PC-3 (cell line): ENCODE results near the gene IGFBP4. TPM values are rescaled to one million over a fixed set of nuclear protein-coding genes. Genes with fewer than 3 reads are reported as not detected.
A peak's percentile ranks its signal among the peaks of the same experiment; 100 is the strongest.

Source experiments
- ATAC-seq: fragments of 200-7000 bp; cut with Tn5 transposase; 2 replicates; pipeline ENCODE4 v1.9.1; 2020; ENCODE audit warnings: mild to moderate bottlenecking, moderate library complexity
- BruUV-seq: library from RNA; stranded (reverse); fragments of 400-500 nt; replicated peaks from 2 replicates; lab custom pipeline; 2021; lab: Mats Ljungman, UMichigan
- CTCF ChIA-PET: fragments of 300-600 bp; sonication (Branson Sonifier 250); formaldehyde crosslinking; loops from one replicate; lab custom pipeline; 2022; ENCODE audit warnings: antibody characterized with exemption; lab: Charles Lee
- POLR2A ChIA-PET: fragments of 300-600 bp; sonication (Branson Sonifier 250); formaldehyde crosslinking; loops from one replicate; lab custom pipeline; 2022; ENCODE audit warnings: antibody characterized with exemption; ENCODE audit not compliant: unreplicated experiment; lab: Charles Lee
- DNase-seq: peaks from one replicate; pipeline ENCODE4 v3.0.0-alpha.2; 2015
- H2AFZ ChIP-seq: fragments of 300-600 bp; sonication (generic); 2 replicates; pipeline ENCODE4 v1.6.0; 2016; ENCODE audit warnings: antibody characterized with exemption, low read length
- H3F3A ChIP-seq: fragments of 300-600 bp; sonication (generic); one replicate; pipeline ENCODE4 v1.6.0; 2017; ENCODE audit warnings: antibody characterized with exemption, low read length, control low read depth, mild to moderate bottlenecking; ENCODE audit not compliant: unreplicated experiment
- H3K27ac ChIP-seq: fragments of 300-600 bp; sonication (generic); 2 replicates; pipeline ENCODE4 v1.5.1; 2016; ENCODE audit warnings: mild to moderate bottlenecking, low read length
- H3K27me3 ChIP-seq: fragments of 300-600 bp; sonication (generic); 2 replicates; pipeline ENCODE4 v1.6.1; 2016; ENCODE audit warnings: low read length, mixed read lengths
- H3K36me3 ChIP-seq: fragments of 300-600 bp; sonication (generic); 2 replicates; pipeline ENCODE4 v1.6.1; 2016; ENCODE audit warnings: low read depth, mixed run types, low read length, mixed read lengths
- H3K4me1 ChIP-seq: fragments of 300-600 bp; sonication (generic); 2 replicates; pipeline ENCODE4 v1.5.1; 2016; ENCODE audit warnings: low read length; ENCODE audit not compliant: insufficient read depth
- H3K4me2 ChIP-seq: fragments of 300-600 bp; sonication (generic); 2 replicates; pipeline ENCODE4 v1.6.0; 2016; ENCODE audit warnings: low read length
- H3K4me3 ChIP-seq: fragments of 300-600 bp; sonication (generic); 2 replicates; pipeline ENCODE4 v1.5.1; 2016; ENCODE audit warnings: mild to moderate bottlenecking, low read length, mixed read lengths
- H3K79me2 ChIP-seq: fragments of 300-600 bp; sonication (generic); 2 replicates; pipeline ENCODE4 v1.6.1; 2017; ENCODE audit warnings: low read length, mixed read lengths
- H3K9ac ChIP-seq: fragments of 300-600 bp; sonication (generic); 2 replicates; pipeline ENCODE4 v1.6.0; 2016; ENCODE audit warnings: mild to moderate bottlenecking, low read length
- H3K9me2 ChIP-seq: fragments of 300-600 bp; sonication (generic); replicated peaks from 2 replicates; pipeline ENCODE4 v1.6.1; 2016; ENCODE audit warnings: mixed run types, low read length, mixed read lengths
- H3K9me3 ChIP-seq: fragments of 300-600 bp; sonication (generic); 2 replicates; pipeline ENCODE4 v1.6.1; 2016; ENCODE audit warnings: low read length, mixed read lengths
- H4K20me1 ChIP-seq: fragments of 300-600 bp; sonication (generic); 2 replicates; pipeline ENCODE4 v1.6.1; 2016; ENCODE audit warnings: low read length, mixed read lengths
- EZH2 ChIP-seq: fragments of 300-600 bp; sonication (generic); IDR thresholded peaks from one replicate; pipeline ENCODE4 v1.6.1; 2017; ENCODE audit warnings: antibody characterized with exemption, mild to moderate bottlenecking, low read length; ENCODE audit not compliant: unreplicated experiment
- EZH2phosphoT487 ChIP-seq: fragments of 300-600 bp; sonication (generic); IDR thresholded peaks from 2 replicates; pipeline ENCODE4 v1.6.1; 2018; ENCODE audit warnings: mild to moderate bottlenecking, antibody characterized with exemption, low read length, borderline replicate concordance
- intact Hi-C: fragments of 100-400 bp; cut with micrococcal nuclease; formaldehyde crosslinking; loops from 2 replicates; pipeline ENCODE4 v1.9.0; 2023
- total RNA-seq: library from RNA; depleted of rRNA; stranded (reverse); fragments of >200 nt; gene quantifications from 2 replicates; pipeline ENCODE4 v1.2.3, GENCODE V29; 2014
- TF ChIP-seq, protein P1 (sequence below): fragments of 300-600 bp; sonication (generic); conservative IDR thresholded peaks from 2 replicates; pipeline ENCODE4 v1.5.1; 2017; ENCODE audit warnings: antibody characterized with exemption, low read depth, mild to moderate bottlenecking, low read length

IGFBP4 gene
- total RNA-seq, 1 experiment from 2014 or later = 164 TPM

GRCh38 chr17:40442392-40443195 is 656 bp upstream of the IGFBP4 start:
- Histone ChIP-seq H3K9me2 (no peaks in the 10 kb centered on the region), H3K4me2 (peak overlapping the region; percentile 92), H3F3A (no peaks in the 10 kb centered on the region), H3K9ac (peak overlapping the region; percentile 22; the same call in 1 of the 2 replicates), H3K36me3 (no peaks in the 10 kb centered on the region), H2AFZ (peak overlapping the region; percentile 67; the same call in 1 of the 2 replicates), H4K20me1 (peaks cover 8% of the 10 kb centered on the region; the same call in 1 of the 2 replicates), H3K27ac (no peak overlapping the region), H3K4me1 (peaks cover 13% of the 10 kb centered on the region), H3K4me3 (peak overlapping the region; percentile 93), H3K27me3 (no peaks in the 10 kb centered on the region), H3K79me2 (peaks cover 40% of the 10 kb centered on the region), H3K9me3 (no peaks in the 10 kb centered on the region)
- DNase-seq (no peak), ATAC-seq (no peak)
- TF ChIP-seq EZH2 = no peak
- TF ChIP-seq EZH2phosphoT487 = no peak
- TF ChIP-seq, protein P1, sequence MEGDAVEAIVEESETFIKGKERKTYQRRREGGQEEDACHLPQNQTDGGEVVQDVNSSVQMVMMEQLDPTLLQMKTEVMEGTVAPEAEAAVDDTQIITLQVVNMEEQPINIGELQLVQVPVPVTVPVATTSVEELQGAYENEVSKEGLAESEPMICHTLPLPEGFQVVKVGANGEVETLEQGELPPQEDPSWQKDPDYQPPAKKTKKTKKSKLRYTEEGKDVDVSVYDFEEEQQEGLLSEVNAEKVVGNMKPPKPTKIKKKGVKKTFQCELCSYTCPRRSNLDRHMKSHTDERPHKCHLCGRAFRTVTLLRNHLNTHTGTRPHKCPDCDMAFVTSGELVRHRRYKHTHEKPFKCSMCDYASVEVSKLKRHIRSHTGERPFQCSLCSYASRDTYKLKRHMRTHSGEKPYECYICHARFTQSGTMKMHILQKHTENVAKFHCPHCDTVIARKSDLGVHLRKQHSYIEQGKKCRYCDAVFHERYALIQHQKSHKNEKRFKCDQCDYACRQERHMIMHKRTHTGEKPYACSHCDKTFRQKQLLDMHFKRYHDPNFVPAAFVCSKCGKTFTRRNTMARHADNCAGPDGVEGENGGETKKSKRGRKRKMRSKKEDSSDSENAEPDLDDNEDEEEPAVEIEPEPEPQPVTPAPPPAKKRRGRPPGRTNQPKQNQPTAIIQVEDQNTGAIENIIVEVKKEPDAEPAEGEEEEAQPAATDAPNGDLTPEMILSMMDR = no peak
- intact Hi-C loops = loop anchor here (10.0 kb wide), 1 partner anchor 122 kb away; the partner anchor contains the start of gene CCR7
- CTCF ChIA-PET = interaction anchor here (1.1 to 1.2 kb wide), 2 partner anchors 10 to 91 kb away, joined by 3 read pairs; no protein-coding TSS in a partner anchor
- POLR2A ChIA-PET = no interaction called here
- BruUV-seq = no TSS peak

- ChIA-PET POLR2A (no interaction called here), CTCF (interaction anchor here (0.5 to 0.8 kb wide), 3 partner anchors 89 to 253 kb away, joined by 5 to 8 read pairs (median 6); no protein-coding TSS in a partner anchor)
- Histone ChIP-seq H3K4me1 (peaks cover 21% of the 10 kb centered on the region), H3K9me2 (no peaks in the 10 kb centered on the region), H3K79me2 (peaks cover 57% of the 10 kb centered on the region), H4K20me1 (peaks cover 8% of the 10 kb centered on the region; the same call in 1 of the 2 replicates), H3K9ac (peak overlapping the region; percentile 72), H3K9me3 (no peaks in the 10 kb centered on the region), H3F3A (no peaks in the 10 kb centered on the region), H3K27ac (no peak overlapping the region), H2AFZ (peak overlapping the region; percentile 45; the same call in 1 of the 2 replicates), H3K36me3 (no peaks in the 10 kb centered on the region; the same call in 1 of the 2 replicates), H3K4me2 (peak overlapping the region; percentile 92), H3K4me3 (peak overlapping the region; percentile 93), H3K27me3 (no peaks in the 10 kb centered on the region)
- BruUV-seq = TSS peak; percentile 47
- intact Hi-C loops = loop anchor here (10.0 kb wide), 1 partner anchor 121 kb away; the partner anchor contains the start of gene CCR7
- ATAC-seq (no peak), DNase-seq (peak; percentile 9)
- TF ChIP-seq EZH2phosphoT487 (no peak), EZH2 (no peak)
- TF ChIP-seq, protein P1 = no peak
Observed at GRCh38 chr17:40443988-40444899, 994 bp downstream of the IGFBP4 start.
